Ishikawa (cell line): ENCODE measurements around the gene OR2F2.

Source experiments
- CEBPB ChIP-seq: IDR thresholded peaks from 2 replicates; pipeline ENCODE4 v1.6.1; 2012
- EP300 ChIP-seq: IDR thresholded peaks from 2 replicates; pipeline ENCODE4 v1.6.1; 2012; ENCODE audit warnings: borderline replicate concordance
- FOXM1 ChIP-seq: IDR thresholded peaks from 2 replicates; pipeline ENCODE4 v1.6.1; 2012; ENCODE audit warnings: low read depth, borderline replicate concordance
- MAX ChIP-seq: IDR thresholded peaks from 2 replicates; pipeline ENCODE4 v1.6.1; 2012
- NFIC ChIP-seq: IDR thresholded peaks from 2 replicates; pipeline ENCODE4 v1.6.1; 2012
- RAD21 ChIP-seq: IDR thresholded peaks from 2 replicates; pipeline ENCODE4 v1.6.1; 2012; ENCODE audit warnings: low read depth
- REST ChIP-seq: IDR thresholded peaks from 2 replicates; pipeline ENCODE4 v1.6.1; 2012; ENCODE audit warnings: low read depth, mild to moderate bottlenecking
- TAF1 ChIP-seq: IDR thresholded peaks from 2 replicates; pipeline ENCODE4 v1.6.1; 2012; ENCODE audit warnings: low read depth, mild to moderate bottlenecking
- TCF12 ChIP-seq: IDR thresholded peaks from 2 replicates; pipeline ENCODE4 v1.6.1; 2012; ENCODE audit warnings: low read depth
- TEAD4 ChIP-seq: IDR thresholded peaks from 2 replicates; pipeline ENCODE4 v1.6.1; 2012
- YY1 ChIP-seq: IDR thresholded peaks from 2 replicates; pipeline ENCODE4 v1.6.1; 2012; ENCODE audit warnings: low read depth
- TF ChIP-seq, protein P1 (sequence below): IDR thresholded peaks from 2 replicates; pipeline ENCODE4 v1.6.1; 2012

- TF ChIP-seq RAD21 (no peak), MAX (no peak), YY1 (no peak), EP300 (no peak), FOXM1 (no peak), REST (no peak), CEBPB (no peak), TAF1 (no peak), TCF12 (no peak), TEAD4 (no peak), NFIC (no peak)
- TF ChIP-seq, protein P1, sequence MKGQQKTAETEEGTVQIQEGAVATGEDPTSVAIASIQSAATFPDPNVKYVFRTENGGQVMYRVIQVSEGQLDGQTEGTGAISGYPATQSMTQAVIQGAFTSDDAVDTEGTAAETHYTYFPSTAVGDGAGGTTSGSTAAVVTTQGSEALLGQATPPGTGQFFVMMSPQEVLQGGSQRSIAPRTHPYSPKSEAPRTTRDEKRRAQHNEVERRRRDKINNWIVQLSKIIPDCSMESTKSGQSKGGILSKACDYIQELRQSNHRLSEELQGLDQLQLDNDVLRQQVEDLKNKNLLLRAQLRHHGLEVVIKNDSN, result no peak
Measured at GRCh38 chr7:143954544-143954943, 19.5 kb downstream of the OR2F2 start, which contains the start of gene OR2F1.
